Liver (tissue), 9 donors: ENCODE measurements around the gene WDR45B. TPM values are rescaled to one million over a fixed set of nuclear protein-coding genes. Genes with fewer than 3 reads are reported as not detected.

Source experiments
- DNase-seq: peaks from one replicate; pipeline ENCODE4 v3.0.0-alpha.2; 2017; ENCODE audit warnings: low spot score
- H3K27ac ChIP-seq, 2 donors: one replicate each; pipeline ENCODE4 v1.7.0; 2013; ENCODE audit warnings: inconsistent platforms in 2 of 2, low read length in 2 of 2, control low read depth in 1 of 2, low read depth in 1 of 2, mild to moderate bottlenecking in 1 of 2
- H3K27me3 ChIP-seq, 4 donors: one replicate each; pipeline versions ENCODE4 v1.6.1 to v1.7.0; 2013; ENCODE audit warnings: low read length in 3 of 4, inconsistent platforms in 1 of 4, mild to moderate bottlenecking in 1 of 4, moderate library complexity in 1 of 4; ENCODE audit not compliant: control insufficient read depth in 4 of 4, insufficient read depth in 4 of 4
- H3K36me3 ChIP-seq, 4 donors: one replicate each; pipeline versions ENCODE4 v1.6.1 to v1.7.0; 2013; ENCODE audit warnings: low read length in 3 of 4, mild to moderate bottlenecking in 3 of 4, low read depth in 1 of 4, moderate library complexity in 1 of 4; ENCODE audit not compliant: control insufficient read depth in 4 of 4, insufficient read depth in 3 of 4
- H3K4me1 ChIP-seq, 4 donors: one replicate each; pipeline versions ENCODE4 v1.6.1 to v1.7.0; 2013; ENCODE audit warnings: low read length in 3 of 4, mild to moderate bottlenecking in 3 of 4, moderate library complexity in 1 of 4; ENCODE audit not compliant: control insufficient read depth in 4 of 4, insufficient read depth in 4 of 4
- H3K4me3 ChIP-seq, 3 donors: one replicate each; pipeline versions ENCODE4 v1.6.1 to v1.7.0; 2013; ENCODE audit warnings: low read length in 3 of 3, control low read depth in 1 of 3, low read depth in 1 of 3, mild to moderate bottlenecking in 1 of 3
- H3K9ac ChIP-seq, 2 donors: one replicate each; pipeline ENCODE4 v1.7.0; 2013; ENCODE audit warnings: low read length in 2 of 2, mild to moderate bottlenecking in 2 of 2, moderate library complexity in 2 of 2, control low read depth in 1 of 2, low read depth in 1 of 2
- H3K9me3 ChIP-seq, 4 donors: one replicate each; pipeline versions ENCODE4 v1.6.1 to v1.7.0; 2013; ENCODE audit warnings: low read length in 3 of 4; ENCODE audit not compliant: control insufficient read depth in 4 of 4
- ATF3 ChIP-seq: IDR thresholded peaks from 2 replicates; pipeline ENCODE4 v1.6.1; 2016; ENCODE audit warnings: antibody characterized with exemption
- CTCF ChIP-seq: fragments of 150-350 bp; IDR thresholded peaks from 2 replicates; pipeline ENCODE4 v1.5.1; 2017; ENCODE audit warnings: improper control_type of control experiment, low read depth, low read length; ENCODE audit not compliant: missing input control
- EGR1 ChIP-seq, 2 donors: IDR thresholded peaks; 2 replicates each; pipeline ENCODE4 v1.6.1; 2016 to 2018; ENCODE audit warnings: antibody characterized with exemption in 2 of 2, low read depth in 2 of 2
- FOXA1 ChIP-seq: IDR thresholded peaks from 2 replicates; pipeline ENCODE4 v1.6.1; 2016; ENCODE audit warnings: antibody characterized with exemption
- FOXA2 ChIP-seq: IDR thresholded peaks from 2 replicates; pipeline ENCODE4 v1.6.1; 2016; ENCODE audit warnings: antibody characterized with exemption
- GABPA ChIP-seq, 2 donors: IDR thresholded peaks in 1 of 2; conservative IDR thresholded peaks in 1 of 2; 2 replicates each; pipeline ENCODE4 v1.6.1; 2016; ENCODE audit warnings: antibody characterized with exemption in 2 of 2, mild to moderate bottlenecking in 1 of 2, moderate library complexity in 1 of 2
- HNF4A ChIP-seq, 2 donors: conservative IDR thresholded peaks; 2 replicates each; pipeline ENCODE4 v1.6.1; 2016; ENCODE audit warnings: antibody characterized with exemption in 2 of 2, mild to moderate bottlenecking in 2 of 2
- HNF4G ChIP-seq: IDR thresholded peaks from 2 replicates; pipeline ENCODE4 v1.6.1; 2016; ENCODE audit warnings: antibody characterized with exemption
- JUND ChIP-seq, 2 donors: IDR thresholded peaks; 2 replicates each; pipeline ENCODE4 v1.6.1; 2016; ENCODE audit warnings: antibody characterized with exemption in 2 of 2
- MAX ChIP-seq: IDR thresholded peaks from 2 replicates; pipeline ENCODE4 v1.6.1; 2016; ENCODE audit warnings: antibody characterized with exemption
- NR2F2 ChIP-seq: IDR thresholded peaks from 2 replicates; pipeline ENCODE4 v1.6.1; 2016; ENCODE audit warnings: antibody characterized with exemption
- RAD21 ChIP-seq, 2 donors: IDR thresholded peaks; 2 replicates each; pipeline ENCODE4 v1.6.1; 2016; ENCODE audit warnings: antibody characterized with exemption in 2 of 2, mild to moderate bottlenecking in 2 of 2
- REST ChIP-seq: IDR thresholded peaks from 2 replicates; pipeline ENCODE4 v1.6.1; 2016; ENCODE audit warnings: antibody characterized with exemption, mild to moderate bottlenecking
- RXRA ChIP-seq, 2 donors: IDR thresholded peaks; 2 replicates each; pipeline ENCODE4 v1.6.1; 2017 to 2018; ENCODE audit warnings: antibody characterized with exemption in 2 of 2, mild to moderate bottlenecking in 1 of 2
- SP1 ChIP-seq: IDR thresholded peaks from 2 replicates; pipeline ENCODE4 v1.6.1; 2018; ENCODE audit warnings: antibody characterized with exemption, mild to moderate bottlenecking
- TAF1 ChIP-seq: conservative IDR thresholded peaks from 2 replicates; pipeline ENCODE4 v1.6.1; 2016; ENCODE audit warnings: antibody characterized with exemption, mild to moderate bottlenecking
- YY1 ChIP-seq: IDR thresholded peaks from 2 replicates; pipeline ENCODE4 v1.6.1; 2016; ENCODE audit warnings: antibody characterized with exemption, mild to moderate bottlenecking
- ZBTB33 ChIP-seq: IDR thresholded peaks from 2 replicates; pipeline ENCODE4 v1.6.1; 2016; ENCODE audit warnings: antibody characterized with exemption
- WGBS: extraction: QIAGEN DNeasy Blood & Tissue Kit; methylation state at CpG from one replicate; pipeline ENCODE4 v1.1.7; 2013; 5-methylcytosine and 5-hydroxymethylcytosine counted together
- polyA plus RNA-seq, 2 donors: library from polyadenylated mRNA; stranded (reverse) in 1 of 2; unstranded in 1 of 2; fragments of 200-250 nt in 1 of 2; fragments of >200 nt in 1 of 2; fragmentation: Nextera tagmentation in 1 of 2; extraction: Ambion mirVana in 1 of 2; gene quantifications; one replicate each; pipeline versions ENCODE4 v1.2.1 to v1.2.3, GENCODE V29; 2013 to 2015
- total RNA-seq, 2 donors: library from RNA; depleted of rRNA; stranded (reverse); fragments of >200 nt; gene quantifications; one replicate each; pipeline ENCODE4 v1.2.3, GENCODE V29; 2014
- donor health status: healthy.
- donor health status: healthy.
- donor health status: healthy.
- donor health status: healthy.
- donor health status: healthy.

The WDR45B gene
- total and polyA plus RNA-seq, 4 donors, result 25.4 to 40.9 (median 29.2) TPM

- peak overlapping the region; percentile 45 to 65 for H3K27ac ChIP-seq
- no peak overlapping the region for H3K9ac ChIP-seq
- H3K36me3 ChIP-seq, result peaks cover 4 to 28% (median 13%) of the 10 kb centered on the region in 4 donors
- no peaks in the 10 kb centered on the region for H3K27me3 ChIP-seq
- peaks cover 7 to 20% (median 7%) of the 10 kb centered on the region in 4 donors for H3K4me1 ChIP-seq
- no peak for DNase-seq
- H3K4me3 ChIP-seq, result no peak overlapping the region
- WGBS, result 66% methylated on average over 9 of the region's 9 CpGs
- TF ChIP-seq JUND (IDR thresholded peaks at IDR 0.05), result no peak
- no peak for TF ChIP-seq SP1
- no peak for TF ChIP-seq MAX
- TF ChIP-seq EGR1 (IDR thresholded peaks at IDR 0.05; ENCODE audit: low read depth in 2 of 2), result no peak
- TF ChIP-seq HNF4A (conservative IDR thresholded peaks at IDR 0.05), result no peak
- no peak for TF ChIP-seq HNF4G
- TF ChIP-seq NR2F2, result no peak
- no peak for TF ChIP-seq ATF3
- no peak for TF ChIP-seq RXRA (IDR thresholded peaks at IDR 0.05)
- H3K9me3 ChIP-seq, result no peaks in the 10 kb centered on the region
Measured at GRCh38 chr17:82592289-82592766, 55.9 kb downstream of the WDR45B start.

GRCh38 chr17:82590881-82591539 is 57.2 kb downstream of the WDR45B start:
- no peak overlapping the region for H3K9ac ChIP-seq
- peaks cover 9 to 24% (median 12%) of the 10 kb centered on the region in 4 donors for H3K36me3 ChIP-seq
- 83% methylated on average over 17 of the region's 17 CpGs for WGBS
- no peaks in the 10 kb centered on the region for H3K9me3 ChIP-seq
- H3K4me1 ChIP-seq, result peaks cover 7 to 20% (median 7%) of the 10 kb centered on the region in 4 donors
- TF ChIP-seq MAX (no peak), REST (no peak), JUND (IDR thresholded peaks at IDR 0.05) (no peak), NR2F2 (no peak), FOXA1 (no peak), ZBTB33 (no peak), RXRA (IDR thresholded peaks at IDR 0.05) (no peak), YY1 (no peak), RAD21 (IDR thresholded peaks at IDR 0.05) (no peak), SP1 (no peak), TAF1 (no peak), FOXA2 (no peak), HNF4G (no peak), ATF3 (no peak), CTCF (no peak), GABPA (IDR thresholded peaks at IDR 0.05 in 1 of 2, conservative IDR thresholded peaks at IDR 0.05 in 1 of 2) (no peak), HNF4A (conservative IDR thresholded peaks at IDR 0.05) (no peak)
- no peak overlapping the region for H3K4me3 ChIP-seq
- no peaks in the 10 kb centered on the region for H3K27me3 ChIP-seq
- H3K27ac ChIP-seq, result no peak overlapping the region
- DNase-seq, result no peak
